SK-N-SH treated with all-trans-retinoic acid at 6 μM for 48 hours (cell line): ENCODE measurements around the gene GUCA2A.

Source experiments
- ARNTL ChIP-seq: fragments of 450-650 bp; formaldehyde crosslinking; IDR thresholded peaks from 2 replicates; pipeline ENCODE4 v1.5.0; 2020; ENCODE audit warnings: low read depth, mild to moderate bottlenecking, moderate library complexity, borderline replicate concordance
- ESRRG ChIP-seq: fragments of 250-450 bp; sonication (Bioruptor Pico); IDR thresholded peaks from 2 replicates; pipeline ENCODE4 v1.6.1; 2021; ENCODE audit warnings: mild to moderate bottlenecking
- GLIS3 ChIP-seq: fragments of 250-450 bp; sonication (Bioruptor Pico); IDR thresholded peaks from 2 replicates; pipeline ENCODE4 v1.5.0; 2020; ENCODE audit warnings: mild to moderate bottlenecking, moderate library complexity
- OSR1 ChIP-seq: fragments of 250-450 bp; sonication (Bioruptor Pico); IDR thresholded peaks from 2 replicates; pipeline ENCODE4 v1.8.0; 2022; ENCODE audit warnings: moderate library complexity, mild to moderate bottlenecking, inconsistent platforms
- SNAI2 ChIP-seq: fragments of 250-450 bp; sonication (Bioruptor Pico); IDR thresholded peaks from 2 replicates; pipeline ENCODE4 v1.5.0; 2020; ENCODE audit warnings: mild to moderate bottlenecking, moderate library complexity
- TOX ChIP-seq: fragments of 250-450 bp; sonication (Bioruptor Pico); IDR thresholded peaks from 2 replicates; pipeline ENCODE4 v1.8.0; 2021; ENCODE audit warnings: mild to moderate bottlenecking, moderate library complexity, borderline replicate concordance
- ZFP30 ChIP-seq: fragments of 450-650 bp; formaldehyde crosslinking; IDR thresholded peaks from 2 replicates; pipeline ENCODE4 v1.5.0; 2022; ENCODE audit warnings: mild to moderate bottlenecking, moderate library complexity

- TF ChIP-seq ARNTL (CRISPR knock-in tag) (no peak), ZFP30 (CRISPR knock-in tag) (no peak), GLIS3 (CRISPR knock-in tag) (no peak), SNAI2 (CRISPR knock-in tag) (no peak), OSR1 (CRISPR knock-in tag) (no peak), ESRRG (CRISPR knock-in tag) (no peak), TOX (CRISPR knock-in tag) (no peak)
Measured at GRCh38 chr1:42144711-42145388, 19.7 kb downstream of the GUCA2A start.
